ENCODE data around the gene NATD1.

NATD1 gene, protein sequence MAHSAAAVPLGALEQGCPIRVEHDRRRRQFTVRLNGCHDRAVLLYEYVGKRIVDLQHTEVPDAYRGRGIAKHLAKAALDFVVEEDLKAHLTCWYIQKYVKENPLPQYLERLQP

GRCh38 chr17:21252796-21253645 lies at the start of gene NATD1:
NATD1 (minus strand) TSS chr17:21253410; CDS start chr17:21253264, 146 bp downstream.
- peak; percentile 47 for DNase-seq

- peak; percentile 50 for DNase-seq
These were observed 48.7 kb upstream of the NATD1 start for GRCh38 chr17:21301593-21302550.

GRCh38 chr17:21300601-21301571 lies 47.7 kb upstream of the NATD1 start:
- no peak for DNase-seq

DNA sequence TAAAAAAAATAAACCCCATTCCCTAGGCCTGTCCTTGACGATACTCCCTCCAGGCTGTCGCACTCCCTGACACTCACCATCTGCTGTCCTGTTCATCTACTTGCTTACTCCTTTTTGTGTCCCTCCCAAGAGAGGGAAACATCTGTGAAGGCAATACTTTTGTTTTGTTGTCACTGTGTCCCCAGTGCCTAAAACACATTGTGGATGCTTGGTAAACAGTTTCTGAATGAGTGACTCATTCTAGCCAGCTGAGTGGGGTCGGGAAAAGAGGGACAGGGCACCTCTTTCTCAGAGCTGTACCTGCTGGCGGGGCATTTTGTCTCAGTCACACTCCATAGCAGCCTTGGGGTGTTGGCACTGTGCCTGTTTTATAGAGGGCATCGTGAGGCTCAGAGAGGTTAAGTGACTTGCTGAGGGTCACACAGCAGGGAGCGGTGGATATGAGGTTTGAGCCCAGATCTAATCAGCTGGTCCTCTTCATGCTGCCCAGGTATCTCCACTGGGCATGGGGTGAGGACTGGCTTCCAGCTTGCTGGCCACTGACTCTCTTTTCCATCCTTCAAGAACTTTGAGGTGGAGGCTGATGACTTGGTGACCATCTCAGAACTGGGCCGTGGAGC lies 46.9 kb upstream of the NATD1 start:
- no peak for DNase-seq

GRCh38 chr17:21298983-21299519 lies 45.8 kb upstream of the NATD1 start:
- no peak for DNase-seq

DNA sequence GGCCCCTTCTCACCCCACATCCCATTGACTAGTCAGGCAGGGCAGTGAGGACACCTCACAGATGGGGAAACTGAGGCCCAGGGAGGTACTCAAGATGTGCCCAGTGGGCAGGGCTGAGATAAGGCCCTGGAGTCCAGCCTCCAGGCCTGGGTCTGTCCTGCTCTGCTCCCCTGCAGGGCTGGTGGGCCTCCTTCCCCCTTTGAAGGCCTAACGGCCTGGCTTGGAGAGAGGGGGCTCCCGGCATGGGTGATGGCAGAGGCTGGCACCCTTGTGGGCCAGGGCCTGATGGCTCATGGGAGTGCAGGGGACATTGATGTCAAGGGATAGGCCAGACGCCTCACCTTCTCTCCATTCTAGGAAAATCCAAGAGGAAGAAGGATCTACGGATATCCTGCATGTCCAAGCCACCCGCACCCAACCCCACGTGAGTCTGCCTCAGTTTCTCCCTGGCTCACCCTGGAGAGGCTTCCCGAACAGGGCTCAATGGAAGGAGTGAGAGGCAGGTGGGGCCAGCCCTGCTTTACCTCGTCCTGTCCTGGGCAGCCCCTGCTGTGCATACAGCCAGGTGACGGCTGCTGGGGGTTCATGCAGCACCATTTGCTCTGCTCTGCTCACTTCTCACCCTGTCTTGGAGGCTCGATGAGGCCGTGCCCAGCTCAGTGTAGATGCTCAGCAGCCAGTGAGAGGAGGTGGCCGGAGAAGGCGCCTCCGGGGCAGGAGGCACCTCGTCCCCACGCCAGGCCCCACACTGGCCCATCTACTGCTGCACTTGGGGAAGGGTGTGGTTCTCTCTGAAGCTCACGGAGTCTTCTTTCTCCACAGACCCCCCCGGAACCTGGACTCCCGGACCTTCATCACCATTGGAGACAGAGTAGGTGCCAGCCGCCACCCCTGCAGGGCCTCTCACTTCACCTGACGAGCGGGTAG lies 45.1 kb upstream of the NATD1 start:
- DNase-seq: no peak

- no peak for DNase-seq
These were observed 44.4 kb upstream of the NATD1 start for GRCh38 chr17:21297597-21297996.

DNA sequence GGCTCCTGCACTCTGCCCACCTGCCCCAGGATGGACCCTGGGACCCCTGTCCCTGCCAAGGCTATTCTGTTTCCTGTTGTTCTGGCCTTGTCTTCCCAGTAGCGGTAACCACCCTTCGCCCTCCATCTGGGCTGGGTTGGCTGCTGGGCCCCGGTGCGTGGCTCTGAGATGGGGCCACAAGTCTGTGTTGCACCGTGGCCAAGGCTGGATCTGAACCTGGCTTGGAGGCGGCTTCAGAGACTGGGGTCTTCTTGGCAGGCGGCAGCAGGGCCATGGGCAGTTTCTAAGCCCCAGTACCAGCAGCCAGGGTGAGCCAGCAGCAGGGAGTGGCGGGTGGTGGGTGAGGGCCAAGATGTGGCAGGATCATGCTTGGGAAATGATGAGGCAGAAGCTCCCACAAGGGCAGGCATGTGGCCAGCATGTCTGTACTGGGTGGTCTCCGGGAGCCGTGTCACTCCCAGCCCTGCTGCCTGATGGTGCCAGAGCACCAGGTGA lies 43.9 kb upstream of the NATD1 start:
- no peak for DNase-seq

- DNase-seq: no peak
These were observed 43.2 kb upstream of the NATD1 start for GRCh38 chr17:21296097-21297025.

DNA sequence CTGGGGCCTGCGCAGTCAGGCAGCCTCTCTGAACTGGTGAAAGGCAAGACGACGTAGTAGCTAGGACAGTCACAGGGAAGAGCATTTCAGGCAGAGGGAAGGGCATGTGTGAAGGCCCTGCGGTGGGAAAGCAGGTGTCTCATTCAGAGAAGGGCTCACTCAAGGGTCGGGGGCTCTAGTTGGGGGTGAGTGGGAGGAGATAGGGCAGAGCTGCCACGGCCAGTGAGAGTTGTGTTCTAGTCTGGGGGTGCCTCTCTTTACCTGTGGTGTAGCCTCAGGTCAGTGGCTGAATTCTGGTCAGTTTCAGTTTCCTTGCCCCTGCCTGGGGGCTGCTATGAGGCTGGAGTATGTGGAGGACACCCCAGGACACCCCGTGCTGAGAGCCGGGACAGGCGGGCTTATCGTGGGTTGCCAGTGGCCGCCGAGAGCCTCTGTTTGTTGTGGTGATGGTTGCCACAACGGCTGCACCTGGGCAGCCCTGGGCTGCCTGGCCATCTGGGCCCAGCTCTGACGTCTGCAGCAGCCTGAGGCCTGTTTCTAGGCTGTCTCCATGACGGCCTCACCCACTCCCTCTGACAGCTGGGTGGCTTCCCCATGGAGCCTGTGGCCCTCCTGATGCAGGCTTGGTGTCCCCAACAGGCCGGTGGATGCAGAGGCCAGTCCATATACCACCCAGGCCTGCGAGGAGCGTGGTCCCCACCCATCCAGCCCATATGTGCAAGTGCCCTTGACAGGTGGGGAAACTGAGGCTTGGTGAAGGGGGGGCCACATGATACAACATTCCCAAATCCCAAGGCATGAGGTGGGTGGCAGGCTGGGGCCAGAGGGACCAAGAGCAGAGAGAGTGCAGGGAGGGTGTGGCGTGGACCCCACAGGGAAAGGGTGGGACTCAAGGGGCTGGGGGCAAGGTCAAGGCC lies 42.1 kb upstream of the NATD1 start:
- no peak for DNase-seq

DNA sequence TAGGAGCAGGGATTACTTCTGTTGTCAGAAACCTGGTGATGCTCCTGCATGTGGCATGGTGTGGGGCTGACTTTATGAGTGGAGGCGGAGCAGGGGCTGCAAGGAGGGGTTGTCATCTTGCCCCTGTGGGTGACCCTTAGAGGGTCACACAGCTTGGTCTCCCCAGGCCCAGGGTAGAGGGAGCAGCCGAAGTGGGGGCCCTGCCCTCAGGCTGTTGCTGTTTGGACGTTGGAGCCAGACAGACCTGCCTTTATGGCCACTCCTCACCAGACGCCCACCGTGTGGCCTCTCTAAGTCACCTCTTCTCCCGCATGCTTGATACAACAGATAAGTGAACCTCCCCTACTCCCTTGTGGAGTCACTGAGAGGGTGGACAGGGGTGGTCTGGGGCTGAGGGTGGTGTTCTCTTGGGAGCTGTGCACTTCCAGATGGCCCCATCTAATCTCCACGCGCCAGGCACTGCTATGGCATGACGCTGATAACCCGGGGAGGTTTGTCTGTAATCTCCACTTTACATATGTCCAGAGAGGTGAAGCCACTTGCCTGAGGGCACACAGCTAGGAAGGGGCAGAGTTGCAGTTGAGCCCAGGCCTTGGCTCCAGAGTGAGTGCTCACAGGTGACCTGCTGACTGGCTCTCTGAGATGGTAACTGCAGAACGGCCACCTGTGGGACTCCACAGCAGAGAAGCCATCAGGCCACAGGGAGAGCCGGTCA lies 41.3 kb upstream of the NATD1 start:
- no peak for DNase-seq

DNA sequence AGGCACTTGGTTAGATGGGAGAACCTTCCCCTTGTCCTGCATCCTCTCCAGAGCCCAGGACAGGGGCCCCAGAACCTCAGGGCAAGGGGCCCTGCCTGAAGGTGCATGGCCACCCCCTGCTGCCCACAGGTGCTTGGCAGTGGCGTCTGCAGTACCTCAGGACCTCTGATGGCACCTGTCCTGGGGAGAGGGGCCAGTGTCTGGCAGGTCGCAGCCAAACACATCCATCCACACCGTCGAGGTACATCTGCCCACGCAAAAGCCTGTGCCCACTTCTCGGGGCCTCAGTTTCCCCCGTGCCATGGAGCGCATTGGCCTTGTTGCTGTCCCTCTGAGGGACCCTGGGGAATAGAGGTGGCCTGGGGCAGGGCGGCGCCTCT lies 40.6 kb upstream of the NATD1 start:
- DNase-seq: no peak

GRCh38 chr17:21292867-21293830 lies 39.9 kb upstream of the NATD1 start:
- DNase-seq: no peak

DNA sequence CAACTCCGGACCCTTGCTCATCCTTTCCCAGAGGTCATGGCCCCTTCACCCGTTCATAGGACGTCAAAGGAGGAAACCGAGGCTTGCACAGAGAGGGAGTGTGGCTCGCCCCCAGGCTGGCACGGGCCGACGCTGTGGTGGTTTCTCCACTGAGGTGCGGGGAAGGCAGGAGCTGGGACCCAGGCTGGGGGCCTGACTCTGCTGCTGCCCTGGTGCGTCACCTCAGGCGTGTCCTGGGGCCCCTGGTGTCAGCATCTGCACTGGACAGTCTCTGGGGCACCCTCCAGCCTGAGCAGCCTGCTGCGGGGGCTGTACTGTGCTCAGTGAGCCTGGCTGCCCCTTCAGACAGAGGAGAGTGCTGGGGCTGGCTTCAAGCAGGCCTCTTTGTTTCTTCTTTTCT lies 38.7 kb upstream of the NATD1 start:
- no peak for DNase-seq

GRCh38 chr17:21291357-21291756 lies 38.1 kb upstream of the NATD1 start:
- DNase-seq: no peak
